ENCODE results near the gene TMPRSS11F. TPM values are rescaled to one million over a fixed set of nuclear protein-coding genes. Genes with fewer than 3 reads are reported as not detected.

TMPRSS11F gene
- total RNA-seq, 2 donors from 2014 or later = not detected

- no peak overlapping the region for H3K27ac Mint-ChIP-seq
- H3K9ac ChIP-seq (ENCODE audit: extremely low read depth, low read length, poor library complexity, severe bottlenecking) = no peak overlapping the region
- no peak overlapping the region for H3K27ac ChIP-seq (ENCODE audit: low read depth, low read length)
- no peaks in the 10 kb centered on the region for H3K27me3 ChIP-seq (ENCODE audit: control insufficient read depth, insufficient read depth, low read length, poor library complexity, severe bottlenecking)
- no peaks in the 10 kb centered on the region for H3K27me3 Mint-ChIP-seq (ENCODE audit: insufficient read depth)
- no peaks in the 10 kb centered on the region for H3K36me3 Mint-ChIP-seq (ENCODE audit: low read depth)
- H3K4me3 ChIP-seq (ENCODE audit: low read length) = no peak overlapping the region
- no peak for DNase-seq
- H3K4me1 ChIP-seq (ENCODE audit: control insufficient read depth, insufficient read depth, low read length) = peaks cover 4% of the 10 kb centered on the region
- H3K9me3 Mint-ChIP-seq = no peaks in the 10 kb centered on the region
- H3K36me3 ChIP-seq (ENCODE audit: control insufficient read depth, insufficient read depth, low read length) = no peaks in the 10 kb centered on the region
- H3K9me3 ChIP-seq (ENCODE audit: control insufficient read depth, low read length) = no peaks in the 10 kb centered on the region
- H3K4me1 Mint-ChIP-seq = peaks cover 2% of the 10 kb centered on the region
- TF ChIP-seq, protein P1, sequence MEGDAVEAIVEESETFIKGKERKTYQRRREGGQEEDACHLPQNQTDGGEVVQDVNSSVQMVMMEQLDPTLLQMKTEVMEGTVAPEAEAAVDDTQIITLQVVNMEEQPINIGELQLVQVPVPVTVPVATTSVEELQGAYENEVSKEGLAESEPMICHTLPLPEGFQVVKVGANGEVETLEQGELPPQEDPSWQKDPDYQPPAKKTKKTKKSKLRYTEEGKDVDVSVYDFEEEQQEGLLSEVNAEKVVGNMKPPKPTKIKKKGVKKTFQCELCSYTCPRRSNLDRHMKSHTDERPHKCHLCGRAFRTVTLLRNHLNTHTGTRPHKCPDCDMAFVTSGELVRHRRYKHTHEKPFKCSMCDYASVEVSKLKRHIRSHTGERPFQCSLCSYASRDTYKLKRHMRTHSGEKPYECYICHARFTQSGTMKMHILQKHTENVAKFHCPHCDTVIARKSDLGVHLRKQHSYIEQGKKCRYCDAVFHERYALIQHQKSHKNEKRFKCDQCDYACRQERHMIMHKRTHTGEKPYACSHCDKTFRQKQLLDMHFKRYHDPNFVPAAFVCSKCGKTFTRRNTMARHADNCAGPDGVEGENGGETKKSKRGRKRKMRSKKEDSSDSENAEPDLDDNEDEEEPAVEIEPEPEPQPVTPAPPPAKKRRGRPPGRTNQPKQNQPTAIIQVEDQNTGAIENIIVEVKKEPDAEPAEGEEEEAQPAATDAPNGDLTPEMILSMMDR (conservative IDR thresholded peaks at IDR 0.05) = peak; percentile 47
- no peak overlapping the region for H3K4me3 Mint-ChIP-seq
Measured at GRCh38 chr4:68079928-68080327, 49.7 kb downstream of the TMPRSS11F start.

DNA sequence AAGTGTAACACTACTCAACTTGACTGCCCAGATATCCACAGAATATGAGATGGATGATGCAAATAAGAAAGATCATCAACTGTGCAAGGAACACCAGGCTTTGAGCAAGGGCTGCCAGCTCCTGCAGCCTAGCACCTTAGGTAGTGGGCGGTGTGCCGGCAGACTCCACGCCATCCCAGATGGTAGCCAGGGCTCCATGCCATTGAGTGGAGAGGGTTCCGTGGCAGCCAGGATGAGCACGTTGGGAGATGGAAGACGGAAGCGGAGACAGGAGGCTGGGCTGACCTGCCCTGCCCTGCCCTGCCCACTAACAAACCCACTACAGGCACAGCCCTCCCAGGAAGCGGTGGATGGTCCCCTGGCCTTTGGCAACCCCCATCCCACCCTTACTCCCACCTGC lies 51.9 kb downstream of the TMPRSS11F start:
- H3K36me3 ChIP-seq (ENCODE audit: control insufficient read depth, insufficient read depth, low read length) = no peaks in the 10 kb centered on the region
- H3K4me1 ChIP-seq (ENCODE audit: control insufficient read depth, insufficient read depth, low read length) = peaks cover 8% of the 10 kb centered on the region
- no peak overlapping the region for H3K27ac ChIP-seq (ENCODE audit: low read depth, low read length)
- no peak for DNase-seq
- no peak overlapping the region for H3K4me3 ChIP-seq (ENCODE audit: low read length)
- H3K9me3 ChIP-seq (ENCODE audit: control insufficient read depth, low read length) = no peaks in the 10 kb centered on the region
- no peak overlapping the region for H3K4me3 Mint-ChIP-seq
- TF ChIP-seq, protein P1 (conservative IDR thresholded peaks at IDR 0.05) = no peak
- WGBS, 2 experiments (ENCODE audit: insufficient coverage in 1 of 2, insufficient read length in 1 of 2) = 98 to 100% methylated on average over 2 to 8 of the region's 8 CpGs
- no peak overlapping the region for H3K27ac Mint-ChIP-seq
- no peaks in the 10 kb centered on the region for H3K36me3 Mint-ChIP-seq (ENCODE audit: low read depth)
- no peaks in the 10 kb centered on the region for H3K9me3 Mint-ChIP-seq
- no peak overlapping the region for H3K9ac ChIP-seq (ENCODE audit: extremely low read depth, low read length, poor library complexity, severe bottlenecking)
- H3K4me1 Mint-ChIP-seq = peaks cover 10% of the 10 kb centered on the region
- no peaks in the 10 kb centered on the region for H3K27me3 Mint-ChIP-seq (ENCODE audit: insufficient read depth)
- no peaks in the 10 kb centered on the region for H3K27me3 ChIP-seq (ENCODE audit: control insufficient read depth, insufficient read depth, low read length, poor library complexity, severe bottlenecking)

DNA sequence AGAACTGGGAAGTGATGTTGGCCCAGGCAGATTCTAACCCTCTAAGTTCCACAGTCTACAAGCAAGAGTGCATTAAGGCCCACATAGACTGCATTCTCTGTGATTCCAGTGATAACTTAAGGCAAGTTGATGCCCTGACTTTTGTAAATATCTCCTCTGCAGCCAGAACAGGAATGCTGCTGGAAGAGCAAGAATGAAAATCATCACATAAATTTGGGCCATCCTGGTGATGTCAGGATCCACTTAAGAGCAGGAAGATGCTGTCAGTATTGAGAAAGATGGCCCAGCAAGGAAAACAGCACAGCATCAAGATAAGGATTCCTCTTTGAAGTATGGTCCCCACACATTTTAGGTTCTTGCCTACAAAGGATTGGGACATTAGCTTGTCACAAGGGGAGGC lies 52.4 kb downstream of the TMPRSS11F start:
- H3K4me1 Mint-ChIP-seq = peaks cover 14% of the 10 kb centered on the region
- Histone ChIP-seq H3K4me3 (ENCODE audit: low read length) (no peak overlapping the region), H3K27me3 (ENCODE audit: control insufficient read depth, insufficient read depth, low read length, poor library complexity, severe bottlenecking) (no peaks in the 10 kb centered on the region), H3K9ac (ENCODE audit: extremely low read depth, low read length, poor library complexity, severe bottlenecking) (no peak overlapping the region), H3K9me3 (ENCODE audit: control insufficient read depth, low read length) (no peaks in the 10 kb centered on the region), H3K27ac (ENCODE audit: low read depth, low read length) (no peak overlapping the region), H3K36me3 (ENCODE audit: control insufficient read depth, insufficient read depth, low read length) (no peaks in the 10 kb centered on the region), H3K4me1 (ENCODE audit: control insufficient read depth, insufficient read depth, low read length) (peaks cover 13% of the 10 kb centered on the region)
- H3K4me3 Mint-ChIP-seq = no peak overlapping the region
- H3K9me3 Mint-ChIP-seq = no peaks in the 10 kb centered on the region
- TF ChIP-seq, protein P1 (conservative IDR thresholded peaks at IDR 0.05) = no peak
- H3K27ac Mint-ChIP-seq = no peak overlapping the region
- no peak for DNase-seq
- H3K27me3 Mint-ChIP-seq (ENCODE audit: insufficient read depth) = no peaks in the 10 kb centered on the region
- no peaks in the 10 kb centered on the region for H3K36me3 Mint-ChIP-seq (ENCODE audit: low read depth)
